ENCODE measurements around the gene TMTC1.

TMTC1 gene

GRCh38 chr12:29731591-29731990 lies 52.2 kb downstream of the TMTC1 start:
- no peak for TF ChIP-seq CREB1 (IDR thresholded peaks at IDR 0.05; ENCODE audit: low read depth)
- TF ChIP-seq TAF1 (IDR thresholded peaks at IDR 0.05; ENCODE audit: low read depth): no peak
- no peak for TF ChIP-seq REST (IDR thresholded peaks at IDR 0.05; ENCODE audit: low read depth)
- no peak for TF ChIP-seq USF1 (IDR thresholded peaks at IDR 0.05)

GRCh38 chr12:29730481-29730880 lies 53.3 kb downstream of the TMTC1 start:
- TF ChIP-seq USF1 (IDR thresholded peaks at IDR 0.05) (no peak), TEAD4 (IDR thresholded peaks at IDR 0.05) (no peak), CREB1 (IDR thresholded peaks at IDR 0.05; ENCODE audit: low read depth) (no peak), YY1 (IDR thresholded peaks at IDR 0.05; ENCODE audit: low read depth) (no peak)

DNA sequence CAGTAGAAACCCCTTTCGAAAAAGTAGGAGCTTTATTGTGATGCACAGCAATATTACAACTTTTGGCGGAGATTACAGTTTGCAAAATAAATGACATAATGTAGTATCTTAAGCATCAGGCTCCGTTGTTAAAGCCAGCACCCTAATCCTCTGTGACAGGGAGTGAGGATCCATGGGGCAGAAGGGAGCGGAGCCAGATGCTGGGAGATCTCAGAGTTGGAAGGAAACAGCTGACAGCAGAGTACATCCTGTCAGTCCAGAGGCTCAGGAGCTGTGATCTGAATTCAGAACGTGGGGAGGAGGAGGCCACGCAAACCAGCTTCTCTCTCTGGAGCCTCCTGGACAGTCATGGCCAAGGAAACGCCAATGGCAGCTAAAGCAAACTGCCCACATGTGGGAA lies 55.7 kb downstream of the TMTC1 start:
- TF ChIP-seq TEAD4 (IDR thresholded peaks at IDR 0.05) (no peak), NFIC (IDR thresholded peaks at IDR 0.05) (no peak), EP300 (IDR thresholded peaks at IDR 0.05; ENCODE audit: borderline replicate concordance) (no peak), CEBPB (IDR thresholded peaks at IDR 0.05) (no peak), EGR1 (IDR thresholded peaks at IDR 0.05) (no peak), TAF1 (IDR thresholded peaks at IDR 0.05; ENCODE audit: low read depth) (no peak), ZBTB7A (IDR thresholded peaks at IDR 0.05; ENCODE audit: low read depth) (no peak), TCF12 (IDR thresholded peaks at IDR 0.05; ENCODE audit: low read depth) (no peak), YY1 (IDR thresholded peaks at IDR 0.05; ENCODE audit: low read depth) (no peak), CREB1 (IDR thresholded peaks at IDR 0.05; ENCODE audit: low read depth) (no peak)
- TF ChIP-seq, protein P1, sequence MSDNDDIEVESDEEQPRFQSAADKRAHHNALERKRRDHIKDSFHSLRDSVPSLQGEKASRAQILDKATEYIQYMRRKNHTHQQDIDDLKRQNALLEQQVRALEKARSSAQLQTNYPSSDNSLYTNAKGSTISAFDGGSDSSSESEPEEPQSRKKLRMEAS (IDR thresholded peaks at IDR 0.05): no peak

- no peak for TF ChIP-seq EGR1 (IDR thresholded peaks at IDR 0.05)
- no peak for TF ChIP-seq EP300 (IDR thresholded peaks at IDR 0.05; ENCODE audit: borderline replicate concordance)
- no peak for TF ChIP-seq YY1 (IDR thresholded peaks at IDR 0.05; ENCODE audit: low read depth)
- no peak for TF ChIP-seq TEAD4 (IDR thresholded peaks at IDR 0.05)
- TF ChIP-seq, protein P1 (IDR thresholded peaks at IDR 0.05): no peak
- no peak for TF ChIP-seq RAD21 (IDR thresholded peaks at IDR 0.05; ENCODE audit: low read depth)
- no peak for TF ChIP-seq TAF1 (IDR thresholded peaks at IDR 0.05; ENCODE audit: low read depth)
- TF ChIP-seq CREB1 (IDR thresholded peaks at IDR 0.05; ENCODE audit: low read depth): no peak
- no peak for TF ChIP-seq REST (IDR thresholded peaks at IDR 0.05; ENCODE audit: low read depth)
- no peak for TF ChIP-seq TCF12 (IDR thresholded peaks at IDR 0.05; ENCODE audit: low read depth)
- TF ChIP-seq USF1 (IDR thresholded peaks at IDR 0.05): no peak
- no peak for TF ChIP-seq ZBTB7A (IDR thresholded peaks at IDR 0.05; ENCODE audit: low read depth)
- no peak for TF ChIP-seq FOXM1 (IDR thresholded peaks at IDR 0.05; ENCODE audit: borderline replicate concordance, low read depth)
- TF ChIP-seq CEBPB (IDR thresholded peaks at IDR 0.05): no peak
Measured at GRCh38 chr12:29726741-29727348, 56.9 kb downstream of the TMTC1 start.

- TF ChIP-seq CEBPB (IDR thresholded peaks at IDR 0.05): no peak
- no peak for TF ChIP-seq REST (IDR thresholded peaks at IDR 0.05; ENCODE audit: low read depth)
Measured at GRCh38 chr12:29726321-29726692, 57.4 kb downstream of the TMTC1 start.
